H9 (cell line): Measurements from ENCODE around the gene EIF5A. TPM values are rescaled to one million over a fixed set of nuclear protein-coding genes. Genes with fewer than 3 reads are reported as not detected.
A peak's percentile ranks its signal among the peaks of the same experiment; 100 is the strongest.

Source experiments
- DNase-seq: peaks from one replicate; pipeline ENCODE4 v3.0.0-alpha.2; 2017
- H2AFZ ChIP-seq: one replicate; pipeline ENCODE4 v1.6.1; 2013; ENCODE audit warnings: mild to moderate bottlenecking, low read length, control low read depth, moderate library complexity
- H2AK5ac ChIP-seq: 2 replicates; pipeline ENCODE4 v1.6.1; 2013; ENCODE audit warnings: low read length, control low read depth, mixed read lengths; ENCODE audit not compliant: insufficient read length
- H2BK120ac ChIP-seq: one replicate; pipeline ENCODE4 v1.6.1; 2013; ENCODE audit warnings: low read depth, mild to moderate bottlenecking, low read length, control low read depth, inconsistent platforms; ENCODE audit not compliant: poor library complexity, severe bottlenecking
- H2BK12ac ChIP-seq: 2 replicates; pipeline ENCODE4 v1.6.1; 2013; ENCODE audit warnings: low read length, control low read depth, mixed read lengths, low read depth; ENCODE audit not compliant: insufficient read length
- H2BK15ac ChIP-seq: 2 replicates; pipeline ENCODE4 v1.6.1; 2013; ENCODE audit warnings: low read depth, low read length, control low read depth
- H2BK20ac ChIP-seq: one replicate; pipeline ENCODE4 v1.6.1; 2013; ENCODE audit warnings: low read depth, mild to moderate bottlenecking, low read length, control low read depth, inconsistent platforms; ENCODE audit not compliant: poor library complexity, severe bottlenecking
- H2BK5ac ChIP-seq: 2 replicates; pipeline ENCODE4 v1.6.1; 2013; ENCODE audit warnings: low read length, control low read depth, mixed read lengths; ENCODE audit not compliant: insufficient read length
- H3K14ac ChIP-seq: 2 replicates; pipeline ENCODE4 v1.6.1; 2013; ENCODE audit warnings: low read length, control low read depth; ENCODE audit not compliant: insufficient read depth
- H3K18ac ChIP-seq: 2 replicates; pipeline ENCODE4 v1.6.1; 2013; ENCODE audit warnings: low read depth, mild to moderate bottlenecking, mixed read lengths, low read length, control low read depth; ENCODE audit not compliant: insufficient read length
- H3K23ac ChIP-seq: 2 replicates; pipeline ENCODE4 v1.6.1; 2013; ENCODE audit warnings: low read length, control low read depth, mixed read lengths, low read depth; ENCODE audit not compliant: insufficient read length
- H3K23me2 ChIP-seq: 2 replicates; pipeline ENCODE4 v1.6.1; 2013; ENCODE audit warnings: low read depth, mild to moderate bottlenecking, mixed read lengths, low read length, control low read depth; ENCODE audit not compliant: insufficient read length, poor library complexity, severe bottlenecking
- H3K27ac ChIP-seq: 2 replicates; pipeline ENCODE4 v1.5.1; 2013; ENCODE audit warnings: low read length, control low read depth, mixed read lengths, low read depth; ENCODE audit not compliant: insufficient read length
- H3K27me3 ChIP-seq: 2 replicates; pipeline ENCODE4 v1.6.1; 2013; ENCODE audit warnings: low read length, control low read depth, inconsistent platforms; ENCODE audit not compliant: insufficient read depth
- H3K4ac ChIP-seq: 2 replicates; pipeline ENCODE4 v1.6.1; 2013; ENCODE audit warnings: low read depth, mild to moderate bottlenecking, control low read depth, inconsistent platforms, low read length, moderate library complexity
- H3K4me1 ChIP-seq: 2 replicates; pipeline ENCODE4 v1.6.1; 2013; ENCODE audit warnings: low read length, control low read depth, inconsistent platforms; ENCODE audit not compliant: insufficient read depth
- H3K4me2 ChIP-seq: 2 replicates; pipeline ENCODE4 v1.6.1; 2013; ENCODE audit warnings: low read length, control low read depth, mixed read lengths; ENCODE audit not compliant: insufficient read length, insufficient read depth
- H3K56ac ChIP-seq: 2 replicates; pipeline ENCODE4 v1.6.1; 2013; ENCODE audit warnings: low read depth, mild to moderate bottlenecking, mixed read lengths, low read length, control low read depth; ENCODE audit not compliant: insufficient read length
- H3K79me1 ChIP-seq: 2 replicates; pipeline ENCODE4 v1.6.1; 2013; ENCODE audit warnings: low read depth, mild to moderate bottlenecking, moderate library complexity, low read length, control low read depth, inconsistent platforms; ENCODE audit not compliant: insufficient read depth, poor library complexity, severe bottlenecking
- H3K79me2 ChIP-seq: 2 replicates; pipeline ENCODE4 v1.6.1; 2013; ENCODE audit warnings: low read length, control low read depth, inconsistent platforms; ENCODE audit not compliant: insufficient read depth
- H3K9ac ChIP-seq: 2 replicates; pipeline ENCODE4 v1.6.1; 2013; ENCODE audit warnings: low read length, control low read depth, mixed read lengths; ENCODE audit not compliant: insufficient read length; ENCODE audit errors: extremely low read depth
- H3K9me3 ChIP-seq: one replicate; pipeline ENCODE4 v1.6.1; 2013; ENCODE audit warnings: low read depth, low read length, inconsistent platforms; ENCODE audit not compliant: control insufficient read depth
- H3T11ph ChIP-seq: one replicate; pipeline ENCODE4 v1.6.1; 2013; ENCODE audit warnings: mild to moderate bottlenecking, low read length, control low read depth, inconsistent platforms
- H4K20me1 ChIP-seq: one replicate; pipeline ENCODE4 v1.6.1; 2013; ENCODE audit not compliant: control insufficient read depth, insufficient read length, insufficient read depth
- H4K5ac ChIP-seq: 2 replicates; pipeline ENCODE4 v1.6.1; 2013; ENCODE audit warnings: low read depth, mild to moderate bottlenecking, mixed read lengths, low read length, control low read depth; ENCODE audit not compliant: insufficient read length
- H4K8ac ChIP-seq: replicated peaks from 2 replicates; pipeline ENCODE4 v1.6.1; 2013; ENCODE audit warnings: low read length, control low read depth, mixed read lengths, low read depth; ENCODE audit not compliant: insufficient read length
- H4K91ac ChIP-seq: 2 replicates; pipeline ENCODE4 v1.6.1; 2013; ENCODE audit warnings: low read depth, mild to moderate bottlenecking, moderate library complexity, mixed read lengths, low read length, control low read depth; ENCODE audit not compliant: insufficient read length
- H3K27ac Mint-ChIP-seq, 3 experiments: 2 replicates in 2 of 3; 3 replicates in 1 of 3; pipeline ENCODE4 v1.8.0; 2020 to 2021; ENCODE audit warnings: mixed read lengths in 3 of 3, mild to moderate bottlenecking in 1 of 3, moderate library complexity in 1 of 3
- H3K27me3 Mint-ChIP-seq: 2 replicates; pipeline ENCODE4 v1.8.0; 2021; ENCODE audit warnings: low read depth, mild to moderate bottlenecking, moderate library complexity, mixed read lengths
- H3K36me3 Mint-ChIP-seq, 3 experiments: 2 replicates in 2 of 3; 3 replicates in 1 of 3; pipeline ENCODE4 v1.8.0; 2020 to 2021; ENCODE audit warnings: low read depth in 3 of 3, mixed read lengths in 3 of 3; ENCODE audit not compliant: insufficient read depth in 1 of 3
- H3K4me1 Mint-ChIP-seq, 2 experiments: 2 replicates each; pipeline ENCODE4 v1.8.0; 2020; ENCODE audit warnings: mixed read lengths in 2 of 2
- H3K4me3 Mint-ChIP-seq, 2 experiments: 2 replicates in 1 of 2; 3 replicates in 1 of 2; pipeline ENCODE4 v1.8.0; 2020 to 2021; ENCODE audit warnings: mild to moderate bottlenecking in 2 of 2, mixed read lengths in 2 of 2, moderate library complexity in 1 of 2
- H3K9me3 Mint-ChIP-seq, 2 experiments: 2 replicates in 1 of 2; 3 replicates in 1 of 2; pipeline ENCODE4 v1.8.0; 2020; ENCODE audit warnings: mild to moderate bottlenecking in 2 of 2, mixed read lengths in 2 of 2, moderate library complexity in 1 of 2
- WGBS: extraction: QIAGEN DNeasy Blood & Tissue Kit; methylation state at CpG from one replicate; pipeline ENCODE4 v1.1.7; 2013; ENCODE audit warnings: missing lambda C conversion rate, low lambda C conversion rate, mixed read lengths; ENCODE audit not compliant: insufficient read length; ENCODE audit errors: extremely low coverage; 5-methylcytosine and 5-hydroxymethylcytosine counted together
- total RNA-seq: library from RNA; stranded (reverse); gene quantifications from 2 replicates; pipeline ENCODE4 v1.2.1, GENCODE V29; 2021
- TF ChIP-seq, protein P1 (sequence below): fragments of 200-600 bp; sonication (generic); conservative IDR thresholded peaks from 3 replicates; pipeline ENCODE4 v1.8.0; 2021; ENCODE audit warnings: antibody characterized with exemption, mild to moderate bottlenecking

The EIF5A gene
- total RNA-seq, 1 experiment from 2014 or later = 978 TPM

DNA sequence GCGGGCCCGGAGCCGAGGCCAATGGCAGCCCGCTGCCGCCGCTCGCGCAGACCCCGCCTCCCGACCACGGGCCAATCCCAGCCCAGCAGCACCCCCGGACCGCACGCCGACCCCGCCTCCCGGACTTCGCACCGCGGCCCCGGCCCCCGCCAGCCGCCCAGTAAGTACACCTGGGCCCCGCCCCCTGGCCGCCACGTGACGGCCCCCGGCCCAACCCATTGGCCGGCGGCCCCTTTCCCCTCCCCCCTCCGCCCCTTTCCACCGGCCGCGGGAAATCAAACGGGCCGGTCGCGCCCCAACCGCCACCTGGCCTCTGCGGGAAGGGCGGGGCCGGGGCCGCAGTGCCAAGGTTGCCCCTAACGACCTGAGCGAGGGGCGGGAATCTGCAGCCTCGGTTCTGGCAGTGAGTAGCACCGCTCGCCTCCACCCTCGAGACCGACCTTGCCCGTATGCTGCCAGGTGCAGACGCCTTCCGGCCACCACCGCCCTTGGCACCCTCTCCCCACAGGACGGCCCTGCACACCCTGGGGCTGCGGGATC is 12.7 kb upstream of the EIF5A start, which contains the start of gene YBX2:
YBX2 (minus strand) TSS at position 26 of the 540 bp plus-strand sequence. CDS start 139 bp downstream, outside the sequence.
- H3K79me1 ChIP-seq = no peaks in the 10 kb centered on the region
- peaks cover 4% of the 10 kb centered on the region; the same call in 1 of the 2 replicates for H3K4me1 ChIP-seq
- Mint-ChIP-seq H3K9me3 (peaks cover 3% of the 10 kb centered on the region in 2 experiments; a peak in 3 of 5 replicates), H3K27ac (peak within 1 kb of the TSS in 1 of 3 experiments; percentile 36; a peak in 2 of 7 replicates), H3K4me3 (peak within 1 kb of the TSS; percentile 61 to 83), H3K4me1 (peaks cover 12 to 25% of the 10 kb centered on the region in 2 experiments), H3K27me3 (peaks cover 71% of the 10 kb centered on the region), H3K36me3 (peaks cover 0 to 3% (median 0%) of the 10 kb centered on the region in 3 experiments; a peak in 2 of 7 replicates)
- H3K23me2 ChIP-seq = peaks cover 4% of the 10 kb centered on the region
- no peak within 1 kb of the TSS for H2BK120ac ChIP-seq
- no peaks in the 10 kb centered on the region for H3K79me2 ChIP-seq
- no peak within 1 kb of the TSS for H4K5ac ChIP-seq
- no peak within 1 kb of the TSS for H2BK12ac ChIP-seq
- no peak within 1 kb of the TSS for H3K4ac ChIP-seq
- peak within 1 kb of the TSS; percentile 95 for H3K18ac ChIP-seq
- H3K27ac ChIP-seq = no peak within 1 kb of the TSS
- H3K27me3 ChIP-seq = peaks cover 2% of the 10 kb centered on the region
- no CpG with 5 or more reads among the region's 57 CpGs for WGBS
- H2BK5ac ChIP-seq = no peak within 1 kb of the TSS
- no peak within 1 kb of the TSS for H2BK20ac ChIP-seq
- peak within 1 kb of the TSS; percentile 22 for H3K9ac ChIP-seq
- H2AK5ac ChIP-seq = no peak within 1 kb of the TSS
- no peak within 1 kb of the TSS for H2BK15ac ChIP-seq
- H3K9me3 ChIP-seq = no peaks in the 10 kb centered on the region
- H4K8ac ChIP-seq = no peak within 1 kb of the TSS
- no peak within 1 kb of the TSS for H3K23ac ChIP-seq
- H4K91ac ChIP-seq = no peak within 1 kb of the TSS
- no peak within 1 kb of the TSS for H3K56ac ChIP-seq
- TF ChIP-seq, protein P1, sequence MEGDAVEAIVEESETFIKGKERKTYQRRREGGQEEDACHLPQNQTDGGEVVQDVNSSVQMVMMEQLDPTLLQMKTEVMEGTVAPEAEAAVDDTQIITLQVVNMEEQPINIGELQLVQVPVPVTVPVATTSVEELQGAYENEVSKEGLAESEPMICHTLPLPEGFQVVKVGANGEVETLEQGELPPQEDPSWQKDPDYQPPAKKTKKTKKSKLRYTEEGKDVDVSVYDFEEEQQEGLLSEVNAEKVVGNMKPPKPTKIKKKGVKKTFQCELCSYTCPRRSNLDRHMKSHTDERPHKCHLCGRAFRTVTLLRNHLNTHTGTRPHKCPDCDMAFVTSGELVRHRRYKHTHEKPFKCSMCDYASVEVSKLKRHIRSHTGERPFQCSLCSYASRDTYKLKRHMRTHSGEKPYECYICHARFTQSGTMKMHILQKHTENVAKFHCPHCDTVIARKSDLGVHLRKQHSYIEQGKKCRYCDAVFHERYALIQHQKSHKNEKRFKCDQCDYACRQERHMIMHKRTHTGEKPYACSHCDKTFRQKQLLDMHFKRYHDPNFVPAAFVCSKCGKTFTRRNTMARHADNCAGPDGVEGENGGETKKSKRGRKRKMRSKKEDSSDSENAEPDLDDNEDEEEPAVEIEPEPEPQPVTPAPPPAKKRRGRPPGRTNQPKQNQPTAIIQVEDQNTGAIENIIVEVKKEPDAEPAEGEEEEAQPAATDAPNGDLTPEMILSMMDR = no peak
- peak; percentile 100 for DNase-seq
- no peaks in the 10 kb centered on the region for H4K20me1 ChIP-seq
- no peak within 1 kb of the TSS for H2AFZ ChIP-seq
- peak within 1 kb of the TSS; percentile 91 for H3K4me2 ChIP-seq
- H3K14ac ChIP-seq = peak within 1 kb of the TSS; percentile 89; the same call in 1 of the 2 replicates
- H3T11ph ChIP-seq = no peak within 1 kb of the TSS
